Measurements from ENCODE around the gene PAXIP1. TPM values are rescaled to one million over a fixed set of nuclear protein-coding genes. Genes with fewer than 3 reads are reported as not detected.

PAXIP1 gene
- total RNA-seq, 2 donors from 2014 or later, result 11.2 to 20.4 TPM

GRCh38 chr7:155032978-155033377, 30.1 kb upstream of the PAXIP1 start:
- Histone ChIP-seq H3K27ac (no peak overlapping the region), H3K27me3 (no peaks in the 10 kb centered on the region), H3K4me1 (no peaks in the 10 kb centered on the region), H3K36me3 (no peaks in the 10 kb centered on the region), H3K9ac (ENCODE audit: low read depth in 2 of 2, low read length in 2 of 2) (no peak overlapping the region), H3K4me3 (no peak overlapping the region), H3K9me3 (no peaks in the 10 kb centered on the region)
- TF ChIP-seq CTCF (IDR thresholded peaks at IDR 0.05), result no peak
- intact Hi-C loops (cut with DNase I), result no loop called here
- DNase-seq, result no peak

- Histone ChIP-seq H3K4me3 (no peak overlapping the region), H3K27ac (no peak overlapping the region), H3K9me3 (no peaks in the 10 kb centered on the region), H3K27me3 (no peaks in the 10 kb centered on the region), H3K9ac (ENCODE audit: low read depth in 2 of 2, low read length in 2 of 2) (no peak overlapping the region), H3K36me3 (no peaks in the 10 kb centered on the region), H3K4me1 (no peaks in the 10 kb centered on the region)
- intact Hi-C loops (cut with DNase I), result no loop called here
- no peak for TF ChIP-seq CTCF (IDR thresholded peaks at IDR 0.05)
- no peak for DNase-seq
These were observed 25.0 kb upstream of the PAXIP1 start for GRCh38 chr7:155027879-155028278.

GRCh38 chr7:155021699-155022145, 18.8 kb upstream of the PAXIP1 start:
- Histone ChIP-seq H3K36me3 (no peaks in the 10 kb centered on the region), H3K27me3 (no peaks in the 10 kb centered on the region), H3K27ac (no peak overlapping the region), H3K4me3 (no peak overlapping the region), H3K9ac (ENCODE audit: low read depth in 2 of 2, low read length in 2 of 2) (no peak overlapping the region), H3K4me1 (no peaks in the 10 kb centered on the region), H3K9me3 (no peaks in the 10 kb centered on the region)
- no peak for TF ChIP-seq CTCF (IDR thresholded peaks at IDR 0.05)
- no peak for DNase-seq
- intact Hi-C loops (cut with DNase I), result no loop called here

GRCh38 chr7:155020996-155021395, 18.1 kb upstream of the PAXIP1 start:
- no peaks in the 10 kb centered on the region for H3K36me3 ChIP-seq
- no peaks in the 10 kb centered on the region for H3K4me1 ChIP-seq
- TF ChIP-seq CTCF (IDR thresholded peaks at IDR 0.05), result no peak
- H3K9ac ChIP-seq (ENCODE audit: low read depth in 2 of 2, low read length in 2 of 2), result no peak overlapping the region
- H3K27ac ChIP-seq, result no peak overlapping the region
- no peak overlapping the region for H3K4me3 ChIP-seq
- H3K9me3 ChIP-seq, result no peaks in the 10 kb centered on the region
- intact Hi-C loops (cut with DNase I), result no loop called here
- H3K27me3 ChIP-seq, result no peaks in the 10 kb centered on the region
- no peak for DNase-seq

GRCh38 chr7:155017834-155018233, 14.9 kb upstream of the PAXIP1 start:
- Histone ChIP-seq H3K9me3 (no peaks in the 10 kb centered on the region), H3K9ac (ENCODE audit: low read depth in 2 of 2, low read length in 2 of 2) (no peak overlapping the region), H3K4me3 (no peak overlapping the region), H3K27ac (no peak overlapping the region), H3K36me3 (no peaks in the 10 kb centered on the region), H3K27me3 (no peaks in the 10 kb centered on the region), H3K4me1 (no peaks in the 10 kb centered on the region)
- intact Hi-C loops (cut with DNase I), result no loop called here
- TF ChIP-seq CTCF (IDR thresholded peaks at IDR 0.05), result no peak
- DNase-seq, result no peak

- Histone ChIP-seq H3K9me3 (no peaks in the 10 kb centered on the region), H3K27ac (no peak overlapping the region), H3K27me3 (no peaks in the 10 kb centered on the region), H3K4me1 (no peaks in the 10 kb centered on the region), H3K4me3 (no peak overlapping the region), H3K9ac (ENCODE audit: low read depth in 2 of 2, low read length in 2 of 2) (no peak overlapping the region), H3K36me3 (no peaks in the 10 kb centered on the region)
- intact Hi-C loops (cut with DNase I), result no loop called here
- no peak for DNase-seq
- no peak for TF ChIP-seq CTCF (IDR thresholded peaks at IDR 0.05)
These were observed 8.2 kb upstream of the PAXIP1 start for GRCh38 chr7:155011086-155011485.

Data from colonic mucosa (tissue), 4 donors.